ENCODE results near the gene CXCL14.

DNA sequence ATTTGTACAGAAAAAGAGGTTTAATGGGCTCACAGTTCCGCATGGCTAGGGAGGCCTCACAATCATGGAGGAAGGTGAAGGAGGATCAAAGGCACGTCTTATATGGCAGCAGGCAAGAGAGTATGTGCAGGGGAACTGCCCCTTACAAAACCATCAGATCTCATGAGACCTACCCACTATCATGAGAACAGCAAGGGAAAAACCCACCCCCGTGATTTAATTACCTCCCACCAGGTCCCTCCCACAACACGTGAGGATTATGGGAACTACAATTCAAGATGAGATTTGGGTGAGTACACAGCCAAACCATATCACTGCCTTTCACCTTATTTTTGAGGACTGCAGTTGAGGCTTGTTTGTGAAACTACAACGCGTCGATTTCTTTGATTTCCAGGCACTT lies 22.2 kb downstream of the CXCL14 start:
- TF ChIP-seq CTCF (IDR thresholded peaks at IDR 0.05; ENCODE audit: low read depth, low read length, poor library complexity, severe bottlenecking): no peak
- TF ChIP-seq EZH2phosphoT487 (IDR thresholded peaks at IDR 0.05; ENCODE audit: borderline replicate concordance, low read length): no peak
